ENCODE results near the gene TMPRSS4. TPM values are rescaled to one million over a fixed set of nuclear protein-coding genes. Genes with fewer than 3 reads are reported as not detected.

Gene TMPRSS4
- total RNA-seq, 2 donors from 2014 or later = 309 to 344 TPM

DNA sequence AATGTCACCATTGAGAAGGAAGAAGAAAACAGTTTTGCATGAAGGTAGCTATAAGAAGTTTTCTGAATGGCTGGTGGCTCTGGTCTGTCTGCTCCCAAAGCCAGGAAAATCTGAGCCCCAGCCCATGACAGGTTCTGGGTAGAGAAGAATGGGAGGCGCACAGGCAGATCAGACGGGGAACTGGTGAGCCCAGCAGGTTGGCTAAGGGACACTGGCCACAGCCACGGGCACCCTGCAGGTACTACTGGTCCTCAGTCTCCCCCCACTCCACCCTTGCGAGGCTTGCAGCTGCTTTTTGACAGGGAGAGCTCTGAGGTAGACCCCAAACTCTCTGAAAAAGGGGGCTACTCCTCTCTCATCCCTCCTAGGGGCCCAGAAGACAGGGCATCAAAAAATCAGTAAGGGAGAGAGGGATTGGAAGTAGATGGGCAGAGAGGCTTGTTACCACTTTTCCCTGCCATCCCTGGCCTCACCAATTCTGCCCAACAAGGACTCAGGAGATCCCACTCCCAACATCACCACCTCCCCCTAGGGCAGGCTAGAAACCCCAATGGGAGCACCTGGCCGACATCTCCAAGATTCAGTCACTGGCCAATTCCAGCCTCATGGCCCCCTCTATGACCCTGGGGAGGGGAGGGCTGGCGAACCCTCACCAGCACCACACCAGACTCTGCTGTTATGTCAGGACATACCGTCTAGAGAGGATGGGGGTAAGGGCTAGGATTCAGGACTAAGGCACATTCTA is 58.3 kb downstream of the TMPRSS4 start:
- intact Hi-C loops (cut with DNase I) = no loop called here
- DNase-seq = no peak
- no peak overlapping the region for H3K4me3 ChIP-seq
- H3K27me3 ChIP-seq = no peaks in the 10 kb centered on the region
- no peak overlapping the region for H3K27ac ChIP-seq
- H3K36me3 ChIP-seq = no peaks in the 10 kb centered on the region
- TF ChIP-seq, protein P1, sequence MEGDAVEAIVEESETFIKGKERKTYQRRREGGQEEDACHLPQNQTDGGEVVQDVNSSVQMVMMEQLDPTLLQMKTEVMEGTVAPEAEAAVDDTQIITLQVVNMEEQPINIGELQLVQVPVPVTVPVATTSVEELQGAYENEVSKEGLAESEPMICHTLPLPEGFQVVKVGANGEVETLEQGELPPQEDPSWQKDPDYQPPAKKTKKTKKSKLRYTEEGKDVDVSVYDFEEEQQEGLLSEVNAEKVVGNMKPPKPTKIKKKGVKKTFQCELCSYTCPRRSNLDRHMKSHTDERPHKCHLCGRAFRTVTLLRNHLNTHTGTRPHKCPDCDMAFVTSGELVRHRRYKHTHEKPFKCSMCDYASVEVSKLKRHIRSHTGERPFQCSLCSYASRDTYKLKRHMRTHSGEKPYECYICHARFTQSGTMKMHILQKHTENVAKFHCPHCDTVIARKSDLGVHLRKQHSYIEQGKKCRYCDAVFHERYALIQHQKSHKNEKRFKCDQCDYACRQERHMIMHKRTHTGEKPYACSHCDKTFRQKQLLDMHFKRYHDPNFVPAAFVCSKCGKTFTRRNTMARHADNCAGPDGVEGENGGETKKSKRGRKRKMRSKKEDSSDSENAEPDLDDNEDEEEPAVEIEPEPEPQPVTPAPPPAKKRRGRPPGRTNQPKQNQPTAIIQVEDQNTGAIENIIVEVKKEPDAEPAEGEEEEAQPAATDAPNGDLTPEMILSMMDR (IDR thresholded peaks at IDR 0.05) = no peak
- no peaks in the 10 kb centered on the region for H3K4me1 ChIP-seq
- no peaks in the 10 kb centered on the region for H3K9me3 ChIP-seq
- H3K9ac ChIP-seq (ENCODE audit: low read depth in 2 of 2, low read length in 2 of 2) = no peak overlapping the region

DNA sequence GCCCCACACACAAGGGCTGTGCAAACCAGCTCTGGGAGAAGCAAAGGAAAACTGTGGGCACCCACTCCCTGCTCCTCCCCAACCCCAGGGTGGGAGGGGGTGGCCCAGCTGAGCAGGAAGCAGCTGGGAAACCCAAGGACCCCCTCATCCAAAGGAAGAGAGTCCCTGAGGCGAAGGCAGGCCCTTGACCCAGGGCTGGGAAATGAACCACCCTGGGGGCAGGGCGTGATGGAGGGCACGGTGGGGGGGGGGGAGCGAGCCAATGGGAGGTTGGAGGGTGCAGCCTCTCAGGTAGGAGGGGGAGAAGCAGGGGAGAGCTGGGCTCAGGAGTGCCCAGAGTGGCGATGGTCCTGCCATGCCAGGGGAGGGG is 58.9 kb downstream of the TMPRSS4 start:
- no peaks in the 10 kb centered on the region for H3K4me1 ChIP-seq
- no peaks in the 10 kb centered on the region for H3K9me3 ChIP-seq
- TF ChIP-seq, protein P1 (IDR thresholded peaks at IDR 0.05) = no peak
- H3K4me3 ChIP-seq = no peak overlapping the region
- no peaks in the 10 kb centered on the region for H3K36me3 ChIP-seq
- intact Hi-C loops (cut with DNase I) = no loop called here
- H3K27ac ChIP-seq = no peak overlapping the region
- H3K9ac ChIP-seq (ENCODE audit: low read depth in 2 of 2, low read length in 2 of 2) = no peak overlapping the region
- DNase-seq = no peak
- no peaks in the 10 kb centered on the region for H3K27me3 ChIP-seq

DNA sequence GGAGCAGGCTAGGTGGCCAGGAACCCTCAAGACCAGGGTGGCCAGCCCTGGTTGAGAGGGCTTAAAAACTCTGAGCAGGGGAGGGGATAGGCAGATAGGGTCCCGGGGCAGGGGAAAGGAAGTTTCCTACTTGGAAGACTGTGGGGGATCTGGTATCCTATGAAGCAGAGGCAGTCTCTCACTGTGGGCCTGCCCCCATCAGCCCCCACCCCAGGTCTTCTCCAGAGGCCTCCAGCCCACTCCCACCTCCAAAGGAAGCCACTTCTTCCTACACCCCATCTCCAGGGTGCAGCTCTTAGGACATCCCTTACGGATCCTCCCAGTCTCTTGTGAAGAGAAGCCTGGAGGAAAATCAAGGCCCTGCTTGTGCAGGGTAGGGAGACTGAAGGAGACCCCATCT is 59.5 kb downstream of the TMPRSS4 start:
- no peak for DNase-seq
- no peaks in the 10 kb centered on the region for H3K4me1 ChIP-seq
- H3K9me3 ChIP-seq = no peaks in the 10 kb centered on the region
- TF ChIP-seq, protein P1 (IDR thresholded peaks at IDR 0.05) = no peak
- intact Hi-C loops (cut with DNase I) = no loop called here
- H3K36me3 ChIP-seq = no peaks in the 10 kb centered on the region
- H3K27me3 ChIP-seq = no peaks in the 10 kb centered on the region
- no peak overlapping the region for H3K27ac ChIP-seq
- no peak overlapping the region for H3K4me3 ChIP-seq
- no peak overlapping the region for H3K9ac ChIP-seq (ENCODE audit: low read depth in 2 of 2, low read length in 2 of 2)

DNA sequence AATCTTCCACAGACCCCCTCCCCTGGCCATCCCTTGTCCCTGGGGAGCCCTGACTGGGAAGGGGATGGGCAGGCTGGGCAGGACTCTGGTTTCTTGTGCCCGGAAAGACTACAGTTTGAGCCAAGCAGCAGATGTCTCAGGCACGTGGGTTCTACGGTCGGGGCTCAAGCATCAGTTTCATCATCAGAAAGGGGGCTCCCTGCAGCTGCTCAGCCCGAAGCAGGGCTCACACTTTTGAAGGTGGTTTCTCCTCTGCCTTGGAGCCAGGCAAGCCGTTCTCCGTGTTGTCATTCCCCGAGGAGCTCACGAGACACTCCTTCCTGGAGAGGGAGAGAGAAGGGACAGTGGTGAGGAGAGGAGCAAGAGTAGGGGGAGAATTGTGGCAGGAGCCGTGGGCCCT is 59.9 kb downstream of the TMPRSS4 start:
- Histone ChIP-seq H3K9me3 (no peaks in the 10 kb centered on the region), H3K27ac (no peak overlapping the region), H3K27me3 (no peaks in the 10 kb centered on the region), H3K36me3 (no peaks in the 10 kb centered on the region), H3K4me1 (no peaks in the 10 kb centered on the region), H3K9ac (ENCODE audit: low read depth in 2 of 2, low read length in 2 of 2) (no peak overlapping the region), H3K4me3 (no peak overlapping the region)
- intact Hi-C loops (cut with DNase I) = no loop called here
- no peak for DNase-seq
- TF ChIP-seq, protein P1 (IDR thresholded peaks at IDR 0.05) = no peak

DNA sequence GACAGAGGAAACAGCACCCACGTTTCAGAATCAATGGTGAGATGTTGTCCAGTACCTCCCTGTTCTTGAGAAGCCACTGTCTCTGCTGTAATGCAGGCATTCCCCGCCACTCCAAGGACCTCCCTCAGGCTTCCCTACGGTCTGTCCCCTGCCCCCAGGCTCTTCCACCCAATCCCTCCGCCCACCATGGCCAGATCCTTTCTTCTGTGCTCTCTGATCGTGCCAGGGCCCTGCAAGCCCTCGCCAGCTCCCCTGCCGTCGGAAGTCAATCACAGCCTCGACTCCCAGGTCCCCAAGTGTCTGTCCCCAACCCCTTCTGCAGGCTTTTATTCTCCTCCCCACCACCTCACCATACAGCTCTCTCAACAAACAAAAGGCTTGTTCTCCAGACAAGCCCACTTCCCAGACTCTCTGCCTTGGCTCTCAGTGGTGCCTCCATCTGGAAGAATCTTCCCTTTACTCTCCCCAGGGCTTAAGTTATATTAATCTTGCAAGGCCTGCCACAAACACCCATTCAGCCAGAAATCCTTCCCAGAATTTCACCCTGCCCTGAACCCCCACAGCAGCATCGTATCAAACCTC is 62.1 kb downstream of the TMPRSS4 start:
- no peaks in the 10 kb centered on the region for H3K36me3 ChIP-seq
- H3K9me3 ChIP-seq = no peaks in the 10 kb centered on the region
- TF ChIP-seq, protein P1 (IDR thresholded peaks at IDR 0.05) = no peak
- H3K27ac ChIP-seq = no peak overlapping the region
- H3K27me3 ChIP-seq = no peaks in the 10 kb centered on the region
- no peak for DNase-seq
- intact Hi-C loops (cut with DNase I) = no loop called here
- no peaks in the 10 kb centered on the region for H3K4me1 ChIP-seq
- no peak overlapping the region for H3K9ac ChIP-seq (ENCODE audit: low read depth in 2 of 2, low read length in 2 of 2)
- H3K4me3 ChIP-seq = no peak overlapping the region

Data from colonic mucosa (tissue), 4 donors.